Smooth muscle cell of the brain vasculature (primary cell): Measurements from ENCODE around the gene EGLN2.
"Not testable (repeated sequence)": the region's sequence is repeated elsewhere in the genome, so short reads cannot be mapped to it uniquely, and the experiment has no call there.

ENCODE experiments used
- DNase-seq: peaks from one replicate; pipeline ENCODE4 v3.0.0-alpha.2; 2012; ENCODE audit warnings: low read depth, low spot score

EGLN2 gene

GRCh38 chr19:40798683-40799557 lies at the start of gene EGLN2:
Gene EGLN2 (plus strand): TSS chr19:40799191. CDS start chr19:40800573, 1,382 bp downstream.
- peak; percentile 100 for DNase-seq

- peak; percentile 99 for DNase-seq
Measured at GRCh38 chr19:40750058-40750873, 48.7 kb upstream of the EGLN2 start, which contains the start of gene ACTMAP. Gene ACTMAP (minus strand): TSS chr19:40750477. CDS start chr19:40749803, 674 bp downstream.

- DNase-seq, result peak; percentile 94
Measured at GRCh38 chr19:40750874-40751537, 48.0 kb upstream of the EGLN2 start, which contains the start of gene SNRPA. Gene SNRPA (plus strand): TSS chr19:40751203. CDS start chr19:40751409, 206 bp downstream.

GRCh38 chr19:40752257-40752781 lies 46.7 kb upstream of the EGLN2 start:
- DNase-seq, result no peak

- DNase-seq, result no peak
Measured at GRCh38 chr19:40754611-40755247, 44.3 kb upstream of the EGLN2 start.

GRCh38 chr19:40755248-40755624 lies 43.8 kb upstream of the EGLN2 start:
- no peak for DNase-seq

- no peak for DNase-seq
Measured at GRCh38 chr19:40755791-40756190, 43.2 kb upstream of the EGLN2 start.

GRCh38 chr19:40756502-40757110 lies 42.4 kb upstream of the EGLN2 start:
- DNase-seq, result no peak

GRCh38 chr19:40758491-40758890 lies 40.5 kb upstream of the EGLN2 start:
- DNase-seq, result no peak

- DNase-seq, result no peak
Measured at GRCh38 chr19:40759352-40759751, 39.6 kb upstream of the EGLN2 start.

GRCh38 chr19:40762754-40763470 lies 36.1 kb upstream of the EGLN2 start:
- DNase-seq, result no peak

- DNase-seq, result no peak
Measured at GRCh38 chr19:40763526-40763925, 35.5 kb upstream of the EGLN2 start.

GRCh38 chr19:40763963-40764362 lies 35.0 kb upstream of the EGLN2 start:
- no peak for DNase-seq

- not testable (repeated sequence) for DNase-seq
Measured at GRCh38 chr19:40766385-40766784, 32.6 kb upstream of the EGLN2 start.

- DNase-seq, result no peak
Measured at GRCh38 chr19:40768869-40769268, 30.1 kb upstream of the EGLN2 start.

GRCh38 chr19:40771101-40771862 lies 27.7 kb upstream of the EGLN2 start:
- DNase-seq, result not testable (repeated sequence)

- no peak for DNase-seq
Measured at GRCh38 chr19:40774916-40775631, 23.9 kb upstream of the EGLN2 start, which contains the start of gene MIA. Gene MIA (plus strand): TSS chr19:40775521. CDS start chr19:40775543, 22 bp downstream.

- no peak for DNase-seq
Measured at GRCh38 chr19:40775632-40776022, 23.4 kb upstream of the EGLN2 start.
